Suprapubic skin (tissue), 4 donors: ENCODE data around the gene C2CD4D.

ENCODE experiments used
- CTCF ChIP-seq, 2 donors: fragments of 200-600 bp in 1 of 2; fragments of 450-650 bp in 1 of 2; sonication (generic) in 1 of 2; IDR thresholded peaks; one replicate each; pipeline ENCODE4 v1.5.1; 2016 to 2019; ENCODE audit warnings: antibody characterized with exemption in 2 of 2, mild to moderate bottlenecking in 1 of 2, moderate library complexity in 1 of 2
- EP300 ChIP-seq: sonication (generic); formaldehyde crosslinking; IDR thresholded peaks from one replicate; pipeline ENCODE4 v1.6.1; 2017; ENCODE audit warnings: antibody characterized with exemption
- POLR2A ChIP-seq, 2 donors: fragments of 450-650 bp; IDR thresholded peaks; one replicate each; pipeline ENCODE4 v1.6.1; 2017; ENCODE audit warnings: antibody characterized with exemption in 2 of 2, mild to moderate bottlenecking in 2 of 2, moderate library complexity in 2 of 2
- POLR2AphosphoS5 ChIP-seq, 3 donors: sonication (generic); formaldehyde crosslinking; IDR thresholded peaks; one replicate each; pipeline ENCODE4 v1.6.1; 2017; ENCODE audit warnings: antibody characterized with exemption in 3 of 3

- no peak for TF ChIP-seq POLR2A (IDR thresholded peaks at IDR 0.05)
- TF ChIP-seq CTCF (IDR thresholded peaks at IDR 0.05) = no peak
- no peak for TF ChIP-seq POLR2AphosphoS5 (IDR thresholded peaks at IDR 0.05)
- TF ChIP-seq EP300 = no peak
Measured at GRCh38 chr1:151867765-151868411, 28.3 kb upstream of the C2CD4D start.
